VCaP (cell line): Measurements from ENCODE around the gene SNCA.

Source experiments
- H3K27ac ChIP-seq: fragments of 450-650 bp; 2 replicates; pipeline ENCODE4 v1.5.1; 2017
- CTCF ChIP-seq: fragments of 450-650 bp; conservative IDR thresholded peaks from 2 replicates; pipeline ENCODE4 v1.5.1; 2017; ENCODE audit warnings: mild to moderate bottlenecking, moderate library complexity

The SNCA gene

GRCh38 chr4:89744914-89745313 is 92.0 kb downstream of the SNCA start:
- TF ChIP-seq CTCF = no peak
- no peak overlapping the region for H3K27ac ChIP-seq

DNA sequence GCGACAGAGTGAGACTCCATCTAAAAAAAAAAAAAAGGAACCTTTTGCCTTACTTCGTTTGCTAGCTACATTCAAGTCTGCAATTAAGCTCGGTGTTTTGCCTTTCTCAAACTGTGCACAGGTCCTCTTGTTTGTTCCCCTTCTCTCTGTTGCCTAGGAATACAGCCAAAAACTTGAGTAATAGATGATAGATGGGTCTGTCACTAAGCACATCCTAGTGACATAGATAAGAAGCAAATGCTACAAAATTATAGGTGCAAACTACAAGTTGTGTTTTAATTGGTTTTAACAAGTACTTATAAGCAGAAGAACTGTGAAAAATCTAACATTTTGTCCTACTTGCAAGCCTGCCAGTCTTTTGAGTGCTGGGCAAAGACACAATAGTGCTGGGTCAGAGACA is 95.2 kb downstream of the SNCA start:
- no peak overlapping the region for H3K27ac ChIP-seq

GRCh38 chr4:89739311-89739988 is 97.5 kb downstream of the SNCA start:
- no peak overlapping the region for H3K27ac ChIP-seq
- TF ChIP-seq CTCF = no peak

More for the DNA sequence above, 95.2 kb downstream of the SNCA start:
- TF ChIP-seq CTCF = no peak

DNA sequence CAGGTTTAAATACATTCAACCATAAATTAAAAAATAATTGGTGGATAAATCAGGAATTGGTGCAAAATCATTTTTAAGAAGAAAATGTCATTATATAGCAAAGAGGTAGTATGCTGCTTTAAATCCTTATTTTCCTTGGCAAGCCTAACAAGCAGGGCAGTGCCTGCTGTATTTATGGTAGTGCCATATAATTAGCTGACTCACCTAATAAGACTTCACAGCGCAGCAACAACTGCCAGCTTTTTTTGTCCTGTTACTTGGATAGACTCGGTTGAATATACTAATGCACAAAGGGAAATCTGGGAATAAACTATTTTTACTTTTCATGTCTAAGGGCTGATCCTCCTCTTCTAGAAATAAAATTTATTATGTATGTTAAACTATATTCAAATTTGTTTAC is 99.1 kb downstream of the SNCA start:
- no peak overlapping the region for H3K27ac ChIP-seq
- no peak for TF ChIP-seq CTCF

DNA sequence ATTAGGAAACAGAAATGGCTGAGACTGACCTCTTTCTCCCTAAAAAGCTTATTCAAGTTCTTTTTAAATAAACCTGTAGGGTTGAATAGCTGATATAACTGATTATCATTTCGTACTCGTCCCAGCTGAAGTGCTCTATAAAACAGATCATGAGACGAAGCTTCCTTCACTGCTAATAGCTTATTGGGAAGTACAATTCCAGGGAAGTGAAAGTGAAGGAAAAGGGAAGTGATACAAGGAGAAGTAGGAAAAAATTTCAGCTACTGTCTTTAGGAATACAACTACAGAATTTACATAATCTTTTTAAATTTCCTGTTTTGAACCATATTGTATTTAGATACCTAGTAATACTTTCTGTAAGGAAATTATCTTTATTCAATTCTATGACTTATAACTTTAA is 103.0 kb downstream of the SNCA start:
- no peak overlapping the region for H3K27ac ChIP-seq
- TF ChIP-seq CTCF = no peak

GRCh38 chr4:89727238-89727637 is 109.7 kb downstream of the SNCA start:
- no peak overlapping the region for H3K27ac ChIP-seq
- TF ChIP-seq CTCF = no peak

- H3K27ac ChIP-seq = no peak overlapping the region
- TF ChIP-seq CTCF = no peak
Measured at GRCh38 chr4:89725268-89725667, 111.7 kb downstream of the SNCA start.
